GOT3 (cell line): ENCODE measurements around the gene TRIM45.
"Not testable (repeated sequence)": the region's sequence is repeated elsewhere in the genome, so short reads cannot be mapped to it uniquely, and the experiment has no call there.

Experiments
- DNase-seq: peaks from one replicate; lab custom pipeline; 2025; ENCODE audit warnings: mixed read lengths; lab: John Stamatoyannopoulos, UW

Gene TRIM45

GRCh38 chr1:117130526-117130925, 9.0 kb upstream of the TRIM45 start:
- DNase-seq = no peak

- DNase-seq = no peak
These were observed 7.0 kb upstream of the TRIM45 start for GRCh38 chr1:117128323-117129079.

- DNase-seq = no peak
These were observed 6.2 kb upstream of the TRIM45 start for GRCh38 chr1:117127795-117128194.

- DNase-seq = no peak
These were observed 3.1 kb upstream of the TRIM45 start for GRCh38 chr1:117124661-117125060.

- DNase-seq = no peak
These were observed 1.7 kb upstream of the TRIM45 start for GRCh38 chr1:117123274-117123673.

- DNase-seq = no peak
These were observed 929 bp upstream of the TRIM45 start for GRCh38 chr1:117122330-117123025.

- no peak for DNase-seq
These were observed 568 bp downstream of the TRIM45 start for GRCh38 chr1:117120774-117121588.

GRCh38 chr1:117119144-117119543, 2.4 kb downstream of the TRIM45 start:
- DNase-seq = not testable (repeated sequence)

- DNase-seq = no peak
These were observed 3.4 kb downstream of the TRIM45 start for GRCh38 chr1:117118137-117118536.

GRCh38 chr1:117117697-117118096, 3.9 kb downstream of the TRIM45 start:
- DNase-seq = no peak

GRCh38 chr1:117116784-117117130, 4.8 kb downstream of the TRIM45 start:
- no peak for DNase-seq

- no peak for DNase-seq
These were observed 5.3 kb downstream of the TRIM45 start for GRCh38 chr1:117116090-117116783.

GRCh38 chr1:117114877-117115276, 6.7 kb downstream of the TRIM45 start:
- DNase-seq = no peak

- DNase-seq = no peak
These were observed 8.3 kb downstream of the TRIM45 start for GRCh38 chr1:117113199-117113598.

- DNase-seq = no peak
These were observed 9.4 kb downstream of the TRIM45 start for GRCh38 chr1:117112047-117112717.

- no peak for DNase-seq
These were observed 10.8 kb downstream of the TRIM45 start for GRCh38 chr1:117110774-117111173.

- DNase-seq = no peak
These were observed 14.2 kb downstream of the TRIM45 start for GRCh38 chr1:117107364-117107763.

GRCh38 chr1:117106478-117106877, 15.1 kb downstream of the TRIM45 start:
- DNase-seq = no peak

GRCh38 chr1:117105722-117106121, 15.8 kb downstream of the TRIM45 start:
- no peak for DNase-seq

GRCh38 chr1:117104986-117105385, 16.6 kb downstream of the TRIM45 start:
- DNase-seq = no peak

GRCh38 chr1:117101858-117102257, 19.7 kb downstream of the TRIM45 start:
- DNase-seq = not testable (repeated sequence)

- no peak for DNase-seq
These were observed 20.2 kb downstream of the TRIM45 start for GRCh38 chr1:117101334-117101733.
